OCI-LY7 (cell line): Measurements from ENCODE around the gene DPP8. TPM values are rescaled to one million over a fixed set of nuclear protein-coding genes. Genes with fewer than 3 reads are reported as not detected.

ENCODE experiments used
- BruUV-seq: library from RNA; stranded (reverse); fragments of 400-500 nt; replicated peaks from 2 replicates; lab custom pipeline; 2021; lab: Mats Ljungman, UMichigan
- CTCF ChIA-PET: fragments of 300-600 bp; sonication (Branson Sonifier 250); formaldehyde crosslinking; loops from one replicate; lab custom pipeline; 2022; ENCODE audit warnings: antibody characterized with exemption; ENCODE audit not compliant: unreplicated experiment; lab: Charles Lee
- POLR2A ChIA-PET: fragments of 300-600 bp; sonication (Branson Sonifier 250); formaldehyde crosslinking; loops from one replicate; lab custom pipeline; 2022; ENCODE audit warnings: antibody characterized with exemption; lab: Charles Lee
- DNase-seq: peaks from one replicate; pipeline ENCODE4 v3.0.0-alpha.2; 2015; ENCODE audit warnings: low spot score
- H2AFZ ChIP-seq: fragments of 200-600 bp; sonication (generic), shearing (Covaris generic); 2 replicates; pipeline ENCODE4 v1.6.1; 2014; ENCODE audit warnings: mild to moderate bottlenecking, antibody characterized with exemption, low read length, moderate library complexity
- H3K27ac ChIP-seq: fragments of 200-600 bp; sonication (generic); 2 replicates; pipeline ENCODE4 v1.5.1; 2014; ENCODE audit warnings: mixed run types, low read depth, mild to moderate bottlenecking, moderate library complexity, low read length, inconsistent platforms; ENCODE audit not compliant: poor library complexity, severe bottlenecking
- H3K36me3 ChIP-seq: fragments of 200-600 bp; sonication (generic); 2 replicates; pipeline ENCODE4 v1.6.1; 2014; ENCODE audit warnings: mild to moderate bottlenecking, antibody characterized with exemption, low read length, moderate library complexity, mixed read lengths; ENCODE audit not compliant: insufficient read depth
- H3K4me1 ChIP-seq: fragments of 200-600 bp; sonication (generic); 2 replicates; pipeline ENCODE4 v1.5.1; 2014; ENCODE audit warnings: mild to moderate bottlenecking, low read length; ENCODE audit not compliant: insufficient read depth, poor library complexity, severe bottlenecking
- H3K4me2 ChIP-seq: fragments of 200-600 bp; sonication (generic); 2 replicates; pipeline ENCODE4 v1.6.1; 2014; ENCODE audit warnings: mild to moderate bottlenecking, low read length
- H3K4me3 ChIP-seq: fragments of 200-600 bp; sonication (generic); 2 replicates; pipeline ENCODE4 v1.5.1; 2014; ENCODE audit warnings: mild to moderate bottlenecking, low read depth, low read length; ENCODE audit not compliant: poor library complexity, severe bottlenecking
- H3K79me2 ChIP-seq: fragments of 200-600 bp; sonication (generic); 2 replicates; pipeline ENCODE4 v1.6.1; 2016; ENCODE audit warnings: low read depth, mild to moderate bottlenecking, low read length, moderate library complexity, mixed read lengths; ENCODE audit not compliant: insufficient read depth
- H3K9me2 ChIP-seq: fragments of 200-600 bp; sonication (generic); 2 replicates; pipeline ENCODE4 v1.6.1; 2016; ENCODE audit warnings: mild to moderate bottlenecking, low read length, mixed read lengths; ENCODE audit not compliant: insufficient read depth
- H3K9me3 ChIP-seq: fragments of 200-600 bp; sonication (generic); 2 replicates; pipeline ENCODE4 v1.6.1; 2014; ENCODE audit warnings: mild to moderate bottlenecking, mixed run types, low read length, mixed read lengths
- H4K20me1 ChIP-seq: fragments of 200-600 bp; sonication (generic); 2 replicates; pipeline ENCODE4 v1.6.1; 2014; ENCODE audit warnings: mild to moderate bottlenecking, antibody characterized with exemption, low read length, moderate library complexity, mixed read lengths; ENCODE audit not compliant: insufficient read depth
- EZH2phosphoT487 ChIP-seq: fragments of 200-600 bp; sonication (generic); IDR thresholded peaks from 2 replicates; pipeline ENCODE4 v1.6.1; 2018; ENCODE audit warnings: low read depth, borderline replicate concordance, mild to moderate bottlenecking, mixed run types, antibody characterized with exemption, low read length, moderate library complexity, mixed read lengths
- intact Hi-C: fragments of 100-400 bp; cut with micrococcal nuclease; formaldehyde crosslinking; loops from one replicate; pipeline ENCODE4 v1.10.0; 2022; ENCODE audit not compliant: unreplicated experiment
- total RNA-seq, 2 experiments: library from RNA; depleted of rRNA in 1 of 2; stranded (reverse); fragments of >200 nt in 1 of 2; shearing (Covaris generic) in 1 of 2; gene quantifications; 2 replicates each; pipeline ENCODE4 v1.2.3, GENCODE V29; 2014 to 2022
- TF ChIP-seq, protein P1 (sequence below): fragments of 200-600 bp; sonication (generic); conservative IDR thresholded peaks from 2 replicates; pipeline ENCODE4 v1.5.1; 2014; ENCODE audit warnings: mild to moderate bottlenecking, antibody characterized with exemption, low read length, moderate library complexity, mixed read lengths

DPP8 gene
- total RNA-seq, 2 experiments from 2014 or later = 43.0 to 52.1 TPM

DNA sequence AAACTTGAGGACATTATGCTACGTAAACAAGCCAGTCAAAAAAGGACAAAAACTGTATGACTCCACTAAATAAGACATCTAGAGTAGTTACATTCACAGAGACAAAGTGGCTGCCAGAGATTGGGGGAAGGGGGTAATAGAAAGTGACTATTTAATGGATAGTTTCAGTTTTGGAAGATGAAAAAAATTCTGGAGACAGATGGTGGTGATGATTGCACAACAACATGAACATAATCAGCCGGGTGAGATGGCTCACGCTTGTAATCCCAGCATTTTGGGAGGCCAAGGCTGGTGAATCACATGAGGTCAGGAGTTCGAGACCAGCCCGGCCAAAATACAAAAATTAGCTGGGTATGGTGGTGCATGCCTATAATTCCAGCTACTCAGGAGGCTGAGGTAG lies 40.6 kb downstream of the DPP8 start:
- ChIA-PET POLR2A (interaction anchor here (0.7 kb wide), 1 partner anchor 1121 kb away, joined by 5 read pairs; the partner anchor contains the start of gene CSNK1G1), CTCF (no interaction called here)
- Histone ChIP-seq H3K36me3 (peaks cover 95% of the 10 kb centered on the region), H2AFZ (no peak overlapping the region), H3K4me1 (peaks cover 8% of the 10 kb centered on the region), H3K79me2 (no peaks in the 10 kb centered on the region), H3K9me2 (no peaks in the 10 kb centered on the region), H4K20me1 (no peaks in the 10 kb centered on the region), H3K27ac (no peak overlapping the region), H3K4me2 (no peak overlapping the region), H3K9me3 (no peaks in the 10 kb centered on the region), H3K4me3 (no peak overlapping the region)
- no peak for DNase-seq
- intact Hi-C loops = no loop called here
- no peak for TF ChIP-seq EZH2phosphoT487
- TF ChIP-seq, protein P1, sequence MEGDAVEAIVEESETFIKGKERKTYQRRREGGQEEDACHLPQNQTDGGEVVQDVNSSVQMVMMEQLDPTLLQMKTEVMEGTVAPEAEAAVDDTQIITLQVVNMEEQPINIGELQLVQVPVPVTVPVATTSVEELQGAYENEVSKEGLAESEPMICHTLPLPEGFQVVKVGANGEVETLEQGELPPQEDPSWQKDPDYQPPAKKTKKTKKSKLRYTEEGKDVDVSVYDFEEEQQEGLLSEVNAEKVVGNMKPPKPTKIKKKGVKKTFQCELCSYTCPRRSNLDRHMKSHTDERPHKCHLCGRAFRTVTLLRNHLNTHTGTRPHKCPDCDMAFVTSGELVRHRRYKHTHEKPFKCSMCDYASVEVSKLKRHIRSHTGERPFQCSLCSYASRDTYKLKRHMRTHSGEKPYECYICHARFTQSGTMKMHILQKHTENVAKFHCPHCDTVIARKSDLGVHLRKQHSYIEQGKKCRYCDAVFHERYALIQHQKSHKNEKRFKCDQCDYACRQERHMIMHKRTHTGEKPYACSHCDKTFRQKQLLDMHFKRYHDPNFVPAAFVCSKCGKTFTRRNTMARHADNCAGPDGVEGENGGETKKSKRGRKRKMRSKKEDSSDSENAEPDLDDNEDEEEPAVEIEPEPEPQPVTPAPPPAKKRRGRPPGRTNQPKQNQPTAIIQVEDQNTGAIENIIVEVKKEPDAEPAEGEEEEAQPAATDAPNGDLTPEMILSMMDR = no peak
- no TSS peak for BruUV-seq

DNA sequence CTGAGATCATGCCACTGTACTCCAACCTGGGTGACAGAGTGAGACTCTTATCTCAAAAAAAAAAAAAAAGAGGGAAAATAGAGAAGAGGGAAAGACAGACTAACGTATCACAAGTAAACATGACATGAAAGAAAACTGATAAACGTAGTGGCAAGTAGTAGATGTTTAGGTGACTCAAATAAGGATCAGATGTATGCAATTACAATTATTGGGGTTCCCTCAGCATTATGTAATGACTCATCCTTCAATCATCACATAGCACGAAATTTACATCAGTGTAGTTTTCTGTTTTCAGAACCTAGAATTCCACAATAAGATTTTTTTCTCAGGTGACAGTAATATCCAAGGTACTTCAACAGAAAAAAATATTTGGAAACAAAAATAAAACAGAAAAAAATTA lies 46.6 kb downstream of the DPP8 start:
- intact Hi-C loops = no loop called here
- TF ChIP-seq EZH2phosphoT487 = no peak
- TF ChIP-seq, protein P1 = no peak

DNA sequence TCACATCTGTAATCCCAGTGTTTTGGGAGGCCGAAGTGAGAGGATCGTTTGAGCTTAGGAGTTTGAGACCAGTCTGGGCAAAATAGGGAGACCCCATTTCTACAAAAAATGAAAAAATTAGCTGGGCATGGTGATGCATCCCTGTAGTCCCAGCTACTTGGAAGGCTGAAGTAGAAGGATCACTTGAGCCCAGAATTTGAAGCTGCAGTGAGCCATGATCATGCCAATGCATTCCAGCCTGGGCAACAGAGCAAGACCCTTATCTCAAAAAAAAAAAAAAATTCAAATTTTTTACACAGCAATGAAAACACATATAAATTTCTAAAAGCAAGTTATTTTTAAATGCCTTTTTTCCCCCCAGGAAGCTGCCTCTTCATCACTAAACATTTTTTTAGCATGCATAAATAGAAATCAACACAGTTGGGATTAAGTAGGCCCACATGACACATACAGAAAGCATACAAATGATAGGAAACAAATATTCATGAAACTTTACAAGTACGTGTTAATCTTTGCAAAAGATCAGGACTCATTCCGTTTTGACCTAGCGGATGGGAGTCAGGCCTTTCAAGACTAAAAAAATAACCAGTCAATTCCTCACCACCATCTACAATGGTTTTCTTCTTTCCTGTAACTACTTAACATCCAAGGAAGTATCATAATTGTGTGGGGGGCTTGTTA lies 49.1 kb downstream of the DPP8 start:
- Histone ChIP-seq H3K4me3 (no peak overlapping the region), H3K4me1 (no peaks in the 10 kb centered on the region), H3K79me2 (no peaks in the 10 kb centered on the region), H2AFZ (no peak overlapping the region), H3K36me3 (peaks cover 93% of the 10 kb centered on the region), H3K4me2 (no peak overlapping the region), H4K20me1 (no peaks in the 10 kb centered on the region), H3K27ac (no peak overlapping the region), H3K9me2 (no peaks in the 10 kb centered on the region), H3K9me3 (no peaks in the 10 kb centered on the region)
- ChIA-PET POLR2A (interaction anchor here (0.7 kb wide), 1 partner anchor 278 kb away, joined by 3 read pairs; no protein-coding TSS in a partner anchor), CTCF (interaction anchor here (0.5 kb wide), 1 partner anchor 549 kb away, joined by 3 read pairs; no protein-coding TSS in a partner anchor)
- intact Hi-C loops = no loop called here
- no TSS peak for BruUV-seq
- no peak for TF ChIP-seq EZH2phosphoT487
- TF ChIP-seq, protein P1 = no peak
- DNase-seq = no peak

More for the DNA sequence above, 46.6 kb downstream of the DPP8 start:
- ChIA-PET POLR2A (interaction anchor here (0.7 kb wide), 1 partner anchor 71 kb away, joined by 3 read pairs; no protein-coding TSS in a partner anchor), CTCF (no interaction called here)
- no peak for DNase-seq
- Histone ChIP-seq H3K79me2 (no peaks in the 10 kb centered on the region), H3K9me3 (no peaks in the 10 kb centered on the region), H3K36me3 (peaks cover 96% of the 10 kb centered on the region), H3K27ac (no peak overlapping the region), H3K4me3 (no peak overlapping the region), H2AFZ (no peak overlapping the region), H3K9me2 (no peaks in the 10 kb centered on the region), H3K4me1 (no peaks in the 10 kb centered on the region), H3K4me2 (no peak overlapping the region), H4K20me1 (no peaks in the 10 kb centered on the region)
- no TSS peak for BruUV-seq
